ENCODE results near the gene CPNE9. TPM values are rescaled to one million over a fixed set of nuclear protein-coding genes. Genes with fewer than 3 reads are reported as not detected.
A peak's percentile ranks its signal among the peaks of the same experiment; 100 is the strongest.

CPNE9 gene
- total RNA-seq, 2 donors from 2014 or later: not detected

DNA sequence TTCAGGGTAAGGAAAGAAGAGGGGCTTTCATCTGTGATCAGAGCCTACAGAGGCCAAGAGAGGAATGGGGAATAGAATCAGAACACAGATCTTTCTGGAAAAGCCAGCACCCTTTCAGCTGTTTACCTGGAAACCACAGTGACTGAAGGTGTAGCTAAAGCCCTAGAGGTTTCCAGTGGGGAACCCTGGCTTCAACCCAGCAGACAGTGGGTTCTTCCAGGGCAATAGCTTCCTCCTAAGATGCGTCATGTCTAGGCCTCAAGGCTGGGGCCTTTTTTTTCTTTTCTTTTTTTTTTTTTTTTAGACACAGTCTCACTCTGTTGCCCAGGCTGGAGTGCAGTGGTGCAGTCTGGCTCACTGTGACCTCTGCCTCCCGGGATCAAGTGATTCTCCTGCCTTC, 3.1 kb upstream of the CPNE9 start:
- H3K36me3 ChIP-seq: peaks cover 52% of the 10 kb centered on the region
- DNase-seq (ENCODE audit: low spot score): no peak
- TF ChIP-seq CTCF (IDR thresholded peaks at IDR 0.05): no peak
- H3K4me3 ChIP-seq: no peak overlapping the region
- H3K27ac ChIP-seq: no peak overlapping the region
- peaks cover 0 to 30% of the 10 kb centered on the region in 2 donors for H3K4me1 ChIP-seq
- peaks cover 0 to 3% of the 10 kb centered on the region in 2 donors for H3K27me3 ChIP-seq
- H3K9me3 ChIP-seq: no peaks in the 10 kb centered on the region

GRCh38 chr3:9701006-9701405, 2.6 kb upstream of the CPNE9 start:
- Histone ChIP-seq H3K9me3 (no peaks in the 10 kb centered on the region), H3K27me3 (peaks cover 0 to 3% of the 10 kb centered on the region in 2 donors), H3K36me3 (peaks cover 47% of the 10 kb centered on the region), H3K27ac (no peak overlapping the region), H3K4me3 (no peak overlapping the region), H3K4me1 (peaks cover 0 to 30% of the 10 kb centered on the region in 2 donors)
- TF ChIP-seq CTCF (IDR thresholded peaks at IDR 0.05): no peak
- no peak for DNase-seq (ENCODE audit: low spot score)

GRCh38 chr3:9701711-9702110, 1.9 kb upstream of the CPNE9 start:
- Histone ChIP-seq H3K27ac (no peak overlapping the region), H3K27me3 (peaks cover 0 to 3% of the 10 kb centered on the region in 2 donors), H3K4me1 (peaks cover 0 to 25% of the 10 kb centered on the region in 2 donors), H3K9me3 (no peaks in the 10 kb centered on the region), H3K4me3 (no peak overlapping the region), H3K36me3 (peaks cover 41% of the 10 kb centered on the region)
- TF ChIP-seq CTCF (IDR thresholded peaks at IDR 0.05): no peak
- DNase-seq (ENCODE audit: low spot score): no peak

GRCh38 chr3:9703240-9703639, 393 bp upstream of the CPNE9 start:
- Histone ChIP-seq H3K36me3 (peaks cover 33% of the 10 kb centered on the region), H3K27ac (no peak overlapping the region), H3K27me3 (peaks cover 0 to 3% of the 10 kb centered on the region in 2 donors), H3K4me3 (no peak overlapping the region), H3K9me3 (no peaks in the 10 kb centered on the region), H3K4me1 (peaks cover 0 to 20% of the 10 kb centered on the region in 2 donors)
- no peak for DNase-seq (ENCODE audit: low spot score)
- no peak for TF ChIP-seq CTCF (IDR thresholded peaks at IDR 0.05)

DNA sequence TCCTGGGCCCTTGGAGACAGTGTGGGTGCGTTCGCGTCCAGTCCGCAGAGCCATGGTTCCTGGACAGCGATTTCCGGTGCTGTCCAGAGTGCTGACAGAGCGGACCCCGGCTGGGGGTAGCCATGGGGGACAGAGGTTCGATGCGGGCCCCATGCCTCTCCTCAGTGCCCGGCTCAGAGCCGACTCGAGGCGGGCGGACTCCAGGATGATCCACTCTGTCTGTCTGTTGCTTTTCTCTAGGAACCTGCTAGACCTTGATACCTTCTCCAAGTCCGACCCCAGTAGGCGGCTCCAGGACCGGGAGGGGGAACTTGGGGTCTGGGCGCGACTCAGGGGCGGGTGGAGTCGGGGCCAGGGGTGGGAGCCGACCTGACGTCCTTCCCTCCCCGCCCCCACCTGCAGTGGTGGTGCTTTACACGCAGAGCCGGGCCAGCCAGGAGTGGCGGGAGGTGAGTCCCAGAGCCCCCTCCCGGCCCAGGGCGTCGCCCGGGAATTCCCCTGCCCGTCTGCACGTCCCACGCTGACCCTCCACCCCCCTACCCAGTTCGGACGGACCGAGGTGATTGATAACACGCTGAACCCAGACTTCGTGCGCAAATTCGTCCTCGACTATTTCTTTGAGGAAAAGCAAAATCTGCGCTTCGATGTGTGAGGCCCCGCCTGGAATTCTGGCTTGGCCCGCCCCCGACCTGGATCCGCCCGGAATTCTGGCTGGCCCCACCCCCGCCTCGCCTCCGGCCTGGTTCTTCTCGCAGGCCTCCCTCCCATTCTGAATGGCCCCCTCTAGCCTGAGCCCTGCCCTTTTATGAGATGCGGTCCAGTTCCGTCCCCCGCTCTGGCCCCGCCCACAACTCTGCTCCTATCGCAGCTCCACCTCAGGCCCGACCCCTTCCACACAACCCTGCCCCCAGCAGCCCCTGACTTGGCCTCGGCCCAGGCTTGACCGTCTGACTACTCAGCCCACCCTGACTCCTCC, 1.0 kb downstream of the CPNE9 start:
- H3K27ac ChIP-seq: no peak overlapping the region
- TF ChIP-seq CTCF (IDR thresholded peaks at IDR 0.05): no peak
- peaks cover 23% of the 10 kb centered on the region for H3K36me3 ChIP-seq
- peaks cover 0 to 20% of the 10 kb centered on the region in 2 donors for H3K4me1 ChIP-seq
- H3K27me3 ChIP-seq: peaks cover 0 to 3% of the 10 kb centered on the region in 2 donors
- H3K9me3 ChIP-seq: no peaks in the 10 kb centered on the region
- DNase-seq (ENCODE audit: low spot score): no peak
- peak overlapping the region in 1 of 2 donors; percentile 40 for H3K4me3 ChIP-seq
